Endothelial cell (in vitro differentiated cells): ENCODE results near the gene PLD4. TPM values are rescaled to one million over a fixed set of nuclear protein-coding genes. Genes with fewer than 3 reads are reported as not detected.

Experiments
- DNase-seq: peaks from one replicate; pipeline ENCODE4 v3.0.0; 2021; ENCODE audit warnings: low spot score
- H3K27ac Mint-ChIP-seq: one replicate; pipeline ENCODE4 v1.8.0; 2021; ENCODE audit warnings: mixed read lengths, inconsistent platforms; ENCODE audit not compliant: unreplicated experiment
- H3K27me3 Mint-ChIP-seq: one replicate; pipeline ENCODE4 v1.8.0; 2021; ENCODE audit warnings: mild to moderate bottlenecking, moderate library complexity, mixed read lengths, inconsistent platforms; ENCODE audit not compliant: unreplicated experiment
- H3K36me3 Mint-ChIP-seq: one replicate; pipeline ENCODE4 v1.8.0; 2021; ENCODE audit warnings: mild to moderate bottlenecking, low read depth, mixed read lengths, inconsistent platforms; ENCODE audit not compliant: unreplicated experiment
- H3K4me1 Mint-ChIP-seq: one replicate; pipeline ENCODE4 v1.8.0; 2021; ENCODE audit warnings: mild to moderate bottlenecking, mixed read lengths, inconsistent platforms; ENCODE audit not compliant: unreplicated experiment
- H3K4me3 Mint-ChIP-seq: one replicate; pipeline ENCODE4 v1.8.0; 2021; ENCODE audit warnings: mild to moderate bottlenecking, mixed read lengths, inconsistent platforms; ENCODE audit not compliant: unreplicated experiment
- H3K9me3 Mint-ChIP-seq: one replicate; pipeline ENCODE4 v1.8.0; 2021; ENCODE audit warnings: mixed read lengths, inconsistent platforms; ENCODE audit not compliant: unreplicated experiment
- total RNA-seq: library from RNA; stranded (reverse); fragmentation: NEBNext Ultra II Directional; extraction: Animal tissue kit (Norgen Biotek cat#: 25700); gene quantifications from one replicate; pipeline ENCODE4 v1.2.1, GENCODE V29; 2021; ENCODE audit not compliant: unreplicated experiment
- TF ChIP-seq, protein P1 (sequence below): fragments of 200-600 bp; sonication (generic); IDR thresholded peaks from one replicate; pipeline ENCODE4 v1.5.0; 2021; ENCODE audit warnings: antibody characterized with exemption; ENCODE audit not compliant: unreplicated experiment

PLD4 gene
- total RNA-seq, 1 donor from 2014 or later, result 1.3 TPM

- Mint-ChIP-seq H3K27me3 (peaks cover 11% of the 10 kb centered on the region), H3K4me3 (no peak overlapping the region), H3K4me1 (peaks cover 3% of the 10 kb centered on the region), H3K9me3 (no peaks in the 10 kb centered on the region), H3K27ac (no peak overlapping the region), H3K36me3 (peaks cover 22% of the 10 kb centered on the region)
- DNase-seq, result no peak
- TF ChIP-seq, protein P1, sequence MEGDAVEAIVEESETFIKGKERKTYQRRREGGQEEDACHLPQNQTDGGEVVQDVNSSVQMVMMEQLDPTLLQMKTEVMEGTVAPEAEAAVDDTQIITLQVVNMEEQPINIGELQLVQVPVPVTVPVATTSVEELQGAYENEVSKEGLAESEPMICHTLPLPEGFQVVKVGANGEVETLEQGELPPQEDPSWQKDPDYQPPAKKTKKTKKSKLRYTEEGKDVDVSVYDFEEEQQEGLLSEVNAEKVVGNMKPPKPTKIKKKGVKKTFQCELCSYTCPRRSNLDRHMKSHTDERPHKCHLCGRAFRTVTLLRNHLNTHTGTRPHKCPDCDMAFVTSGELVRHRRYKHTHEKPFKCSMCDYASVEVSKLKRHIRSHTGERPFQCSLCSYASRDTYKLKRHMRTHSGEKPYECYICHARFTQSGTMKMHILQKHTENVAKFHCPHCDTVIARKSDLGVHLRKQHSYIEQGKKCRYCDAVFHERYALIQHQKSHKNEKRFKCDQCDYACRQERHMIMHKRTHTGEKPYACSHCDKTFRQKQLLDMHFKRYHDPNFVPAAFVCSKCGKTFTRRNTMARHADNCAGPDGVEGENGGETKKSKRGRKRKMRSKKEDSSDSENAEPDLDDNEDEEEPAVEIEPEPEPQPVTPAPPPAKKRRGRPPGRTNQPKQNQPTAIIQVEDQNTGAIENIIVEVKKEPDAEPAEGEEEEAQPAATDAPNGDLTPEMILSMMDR, result no peak
Measured at GRCh38 chr14:104956290-104956890, 31.7 kb downstream of the PLD4 start.

GRCh38 chr14:104957146-104958113 lies 32.8 kb downstream of the PLD4 start:
- Mint-ChIP-seq H3K9me3 (no peaks in the 10 kb centered on the region), H3K27me3 (peaks cover 11% of the 10 kb centered on the region), H3K36me3 (peaks cover 22% of the 10 kb centered on the region), H3K4me3 (no peak overlapping the region), H3K27ac (no peak overlapping the region), H3K4me1 (peaks cover 3% of the 10 kb centered on the region)
- DNase-seq, result no peak
- TF ChIP-seq, protein P1, result no peak

GRCh38 chr14:104964546-104964945 lies 39.9 kb downstream of the PLD4 start:
- TF ChIP-seq, protein P1, result no peak
- Mint-ChIP-seq H3K9me3 (no peaks in the 10 kb centered on the region), H3K36me3 (no peaks in the 10 kb centered on the region), H3K4me3 (no peak overlapping the region), H3K27ac (no peak overlapping the region), H3K4me1 (peaks cover 12% of the 10 kb centered on the region), H3K27me3 (peaks cover 6% of the 10 kb centered on the region)
- DNase-seq, result no peak

DNA sequence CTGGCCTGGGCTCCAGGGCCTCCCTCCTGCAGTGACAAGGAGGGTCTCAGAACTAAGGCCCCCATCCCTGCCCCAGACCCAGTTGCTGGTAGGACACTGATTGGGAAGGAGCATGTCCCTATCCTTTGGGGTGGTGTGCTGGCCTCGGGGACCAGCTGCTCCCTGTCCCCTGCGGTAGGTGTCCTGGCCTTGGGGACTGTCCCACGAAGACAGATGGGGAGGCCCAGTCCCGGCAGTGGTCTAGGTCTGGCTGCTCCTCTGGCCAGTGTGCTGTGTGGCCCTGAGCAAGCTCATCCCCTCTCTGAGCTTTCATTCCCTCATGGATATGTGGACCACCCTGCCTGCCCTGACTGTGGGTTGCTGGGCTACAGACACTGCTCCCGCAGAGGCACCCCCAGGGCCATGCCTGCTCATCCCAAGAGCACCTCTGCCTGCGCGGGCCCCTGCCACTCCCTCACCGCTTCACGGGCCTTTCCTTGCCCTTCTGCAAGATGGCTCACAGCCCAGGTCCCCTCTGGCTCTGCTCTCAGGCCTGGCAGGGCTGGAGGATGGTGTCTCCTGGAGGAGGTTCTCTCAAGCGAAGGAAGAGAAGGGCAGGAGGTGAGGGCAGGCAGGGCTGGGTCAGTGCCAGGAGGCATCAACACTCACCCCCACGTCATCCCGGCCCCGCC lies 41.0 kb downstream of the PLD4 start:
- Mint-ChIP-seq H3K27me3 (peaks cover 6% of the 10 kb centered on the region), H3K9me3 (no peaks in the 10 kb centered on the region), H3K27ac (no peak overlapping the region), H3K4me1 (peaks cover 12% of the 10 kb centered on the region), H3K4me3 (no peak overlapping the region), H3K36me3 (no peaks in the 10 kb centered on the region)
- no peak for DNase-seq
- TF ChIP-seq, protein P1, result no peak
